MM.1S (cell line): ENCODE results near the gene TRPT1.

Experiments
- DNase-seq: peaks from one replicate; pipeline ENCODE4 v3.0.0-alpha.2; 2015
- H2AFZ ChIP-seq: fragments of 300-600 bp; sonication (generic); 2 replicates; pipeline ENCODE4 v1.6.0; 2016; ENCODE audit warnings: antibody characterized with exemption, low read length
- H3F3A ChIP-seq: fragments of 300-600 bp; sonication (generic); 2 replicates; pipeline ENCODE4 v1.6.1; 2016; ENCODE audit warnings: mild to moderate bottlenecking, antibody characterized with exemption, low read length, moderate library complexity, mixed read lengths; ENCODE audit not compliant: insufficient read depth
- H3K27ac ChIP-seq: fragments of 300-600 bp; sonication (generic); 2 replicates; pipeline ENCODE4 v1.5.1; 2016; ENCODE audit warnings: mild to moderate bottlenecking, low read length
- H3K27me3 ChIP-seq: fragments of 300-600 bp; sonication (generic); replicated peaks from 2 replicates; pipeline ENCODE4 v1.6.0; 2016; ENCODE audit warnings: low read length; ENCODE audit not compliant: insufficient read depth
- H3K36me3 ChIP-seq: fragments of 300-600 bp; sonication (generic); replicated peaks from 2 replicates; pipeline ENCODE4 v1.6.1; 2016; ENCODE audit warnings: mild to moderate bottlenecking, low read length, mixed read lengths; ENCODE audit not compliant: insufficient read depth
- H3K4me1 ChIP-seq: fragments of 300-600 bp; sonication (generic); 2 replicates; pipeline ENCODE4 v1.6.1; 2016; ENCODE audit warnings: low read length, mixed read lengths
- H3K4me2 ChIP-seq: fragments of 300-600 bp; sonication (generic); 2 replicates; pipeline ENCODE4 v1.6.0; 2016; ENCODE audit warnings: low read depth, low read length
- H3K4me3 ChIP-seq: fragments of 300-600 bp; sonication (generic); 2 replicates; pipeline ENCODE4 v1.5.1; 2016; ENCODE audit warnings: low read length, mixed read lengths
- H3K79me2 ChIP-seq: fragments of 300-600 bp; sonication (generic); 2 replicates; pipeline ENCODE4 v1.6.1; 2016; ENCODE audit warnings: mixed run types, low read length, mixed read lengths
- H3K9ac ChIP-seq: fragments of 300-600 bp; sonication (generic); 2 replicates; pipeline ENCODE4 v1.6.1; 2016; ENCODE audit warnings: low read length, mixed read lengths
- H3K9me2 ChIP-seq: fragments of 300-600 bp; sonication (generic); replicated peaks from 2 replicates; pipeline ENCODE4 v1.6.1; 2016; ENCODE audit warnings: mild to moderate bottlenecking, low read length, mixed read lengths; ENCODE audit not compliant: insufficient read depth
- H3K9me3 ChIP-seq: fragments of 300-600 bp; sonication (generic); replicated peaks from 2 replicates; pipeline ENCODE4 v1.6.1; 2016; ENCODE audit warnings: mild to moderate bottlenecking, low read length, mixed read lengths; ENCODE audit not compliant: insufficient read depth
- H4K20me1 ChIP-seq: fragments of 300-600 bp; sonication (generic); 2 replicates; pipeline ENCODE4 v1.6.1; 2016; ENCODE audit warnings: mild to moderate bottlenecking, low read length, moderate library complexity, mixed read lengths; ENCODE audit not compliant: insufficient read depth
- CTCF ChIP-seq: fragments of 300-600 bp; sonication (generic); IDR thresholded peaks from 2 replicates; pipeline ENCODE4 v1.5.1; 2016; ENCODE audit warnings: antibody characterized with exemption, low read length, mixed read lengths
- EZH2 ChIP-seq: fragments of 300-600 bp; sonication (generic); optimal IDR thresholded peaks from 2 replicates; pipeline ENCODE3; 2017; ENCODE audit warnings: low read depth, mild to moderate bottlenecking, antibody characterized with exemption, low read length, mixed read lengths
- EZH2phosphoT487 ChIP-seq: fragments of 300-600 bp; sonication (generic); IDR thresholded peaks from 2 replicates; pipeline ENCODE4 v1.6.1; 2018; ENCODE audit warnings: antibody characterized with exemption, low read length

Gene TRPT1

GRCh38 chr11:64208086-64208795, 17.7 kb downstream of the TRPT1 start:
- no peak for DNase-seq
- peak overlapping the region; percentile 67; the same call in 1 of the 2 replicates for H3K9ac ChIP-seq
- TF ChIP-seq EZH2 (no peak), CTCF (no peak), EZH2phosphoT487 (no peak)

GRCh38 chr11:64207256-64208085, 18.5 kb downstream of the TRPT1 start:
- H3K9ac ChIP-seq: peak overlapping the region; percentile 67; the same call in 1 of the 2 replicates
- no peak for DNase-seq
- peaks cover 10% of the 10 kb centered on the region for H3K4me1 ChIP-seq

More at GRCh38 chr11:64208086-64208795, 17.7 kb downstream of the TRPT1 start:
- H3K9me2 ChIP-seq: no peaks in the 10 kb centered on the region
- no peaks in the 10 kb centered on the region for H4K20me1 ChIP-seq
- H3K9me3 ChIP-seq: no peaks in the 10 kb centered on the region
- H3K79me2 ChIP-seq: peaks cover 8% of the 10 kb centered on the region
- H2AFZ ChIP-seq: 0 out of 2 replicates have a peak overlapping the region, but pooled peaks have one; percentile 37
- H3K4me3 ChIP-seq: peak overlapping the region; percentile 70
- peak overlapping the region; percentile 56; the same call in 1 of the 2 replicates for H3K27ac ChIP-seq
- H3F3A ChIP-seq: no peaks in the 10 kb centered on the region; the same call in 1 of the 2 replicates
- no peaks in the 10 kb centered on the region for H3K36me3 ChIP-seq
- no peaks in the 10 kb centered on the region for H3K27me3 ChIP-seq
- H3K4me1 ChIP-seq: peaks cover 10% of the 10 kb centered on the region
- peak overlapping the region; percentile 74; the same call in 1 of the 2 replicates for H3K4me2 ChIP-seq

More at GRCh38 chr11:64207256-64208085, 18.5 kb downstream of the TRPT1 start:
- Histone ChIP-seq H3K27me3 (no peaks in the 10 kb centered on the region), H3K36me3 (peaks cover 6% of the 10 kb centered on the region; the same call in 1 of the 2 replicates), H3K9me3 (no peaks in the 10 kb centered on the region), H3K9me2 (no peaks in the 10 kb centered on the region), H2AFZ (peak overlapping the region; percentile 37; the same call in 1 of the 2 replicates), H4K20me1 (no peaks in the 10 kb centered on the region), H3K4me2 (peak overlapping the region; percentile 74), H3K79me2 (peaks cover 14% of the 10 kb centered on the region), H3K4me3 (peak overlapping the region; percentile 70), H3K27ac (peak overlapping the region; percentile 56; the same call in 1 of the 2 replicates), H3F3A (no peaks in the 10 kb centered on the region; the same call in 1 of the 2 replicates)
- TF ChIP-seq EZH2phosphoT487 (no peak), CTCF (no peak), EZH2 (no peak)
